Measurements from ENCODE around the gene KLHDC3.

The KLHDC3 gene

GRCh38 chr6:43059168-43060033 lies 45.4 kb downstream of the KLHDC3 start, which contains the start of the genes KLC4 and MRPL2:
TSS of gene KLC4 (plus strand) at chr6:43059631. CDS start at chr6:43061336, 1,705 bp downstream.
TSS of gene MRPL2 (minus strand) at chr6:43059434. CDS start at chr6:43059381, 53 bp downstream.
- DNase-seq = peak; percentile 98 to 99

- no peak for DNase-seq
These were observed 46.1 kb downstream of the KLHDC3 start for GRCh38 chr6:43060034-43060754.

GRCh38 chr6:43060755-43061633 lies 46.9 kb downstream of the KLHDC3 start:
- no peak for DNase-seq

GRCh38 chr6:43061861-43062260 lies 47.8 kb downstream of the KLHDC3 start:
- DNase-seq = no peak

- no peak for DNase-seq
These were observed 48.8 kb downstream of the KLHDC3 start for GRCh38 chr6:43062818-43063217.

GRCh38 chr6:43070028-43070632 lies 56.1 kb downstream of the KLHDC3 start:
- DNase-seq = peak; percentile 16 to 32

All from inflammatory macrophage treated with lipopolysaccharide for 1 hour (primary cell).